ENCODE data around the gene EIF1AX.
A peak's percentile ranks its signal among the peaks of the same experiment; 100 is the strongest.
"Not testable (repeated sequence)": the region's sequence is repeated elsewhere in the genome, so short reads cannot be mapped to it uniquely, and the experiment has no call there.

EIF1AX gene, protein sequence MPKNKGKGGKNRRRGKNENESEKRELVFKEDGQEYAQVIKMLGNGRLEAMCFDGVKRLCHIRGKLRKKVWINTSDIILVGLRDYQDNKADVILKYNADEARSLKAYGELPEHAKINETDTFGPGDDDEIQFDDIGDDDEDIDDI

GRCh38 chrX:20141281-20142220 is at the start of gene EIF1AX:
Gene EIF1AX (minus strand): TSS chrX:20141838. CDS start chrX:20141640, 198 bp downstream.
- DNase-seq (ENCODE audit: low read depth in 2 of 2), result peak; percentile 82 to 99

DNA sequence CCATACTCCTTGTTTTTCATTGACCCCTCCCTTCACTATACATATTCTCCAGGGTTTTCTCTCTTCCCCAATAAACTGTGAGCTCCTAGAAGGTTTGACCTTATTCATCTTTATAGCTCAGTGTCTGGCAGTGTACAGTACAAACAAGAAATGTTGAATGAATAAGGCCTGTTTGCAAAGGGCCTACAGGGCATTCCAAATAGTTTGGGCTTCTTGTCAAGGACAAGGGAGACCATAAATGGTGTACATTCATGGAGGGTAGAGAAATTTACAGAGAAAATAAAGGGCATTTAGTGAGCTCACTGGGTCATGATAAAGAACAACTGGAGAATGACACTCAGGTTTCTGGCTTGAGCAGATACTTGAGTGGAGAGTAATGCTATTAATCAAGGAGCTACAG is 47.5 kb upstream of the EIF1AX start:
- DNase-seq (ENCODE audit: low read depth in 2 of 2), result no peak

GRCh38 chrX:20181598-20182329 is 40.1 kb upstream of the EIF1AX start:
- DNase-seq (ENCODE audit: low read depth in 2 of 2), result no peak

DNA sequence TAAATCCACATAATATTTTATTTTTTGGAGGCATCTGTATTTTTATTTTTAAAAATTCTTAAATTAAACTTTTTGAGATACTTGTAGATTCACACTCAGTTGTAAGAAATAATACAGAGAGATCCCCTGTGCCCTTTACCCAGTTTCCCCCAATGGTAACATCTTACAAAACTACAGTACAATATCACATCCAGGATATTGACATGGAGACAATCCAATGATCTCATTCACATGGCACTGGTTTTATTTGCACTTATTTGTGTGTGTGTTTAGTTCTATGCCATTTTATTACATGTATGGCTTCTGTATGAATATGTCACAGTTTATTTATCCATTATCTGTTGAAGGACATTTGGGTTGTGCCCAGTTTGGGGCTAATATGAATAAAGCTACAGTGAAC is 35.5 kb upstream of the EIF1AX start:
- no peak for DNase-seq (ENCODE audit: low read depth in 2 of 2)

DNA sequence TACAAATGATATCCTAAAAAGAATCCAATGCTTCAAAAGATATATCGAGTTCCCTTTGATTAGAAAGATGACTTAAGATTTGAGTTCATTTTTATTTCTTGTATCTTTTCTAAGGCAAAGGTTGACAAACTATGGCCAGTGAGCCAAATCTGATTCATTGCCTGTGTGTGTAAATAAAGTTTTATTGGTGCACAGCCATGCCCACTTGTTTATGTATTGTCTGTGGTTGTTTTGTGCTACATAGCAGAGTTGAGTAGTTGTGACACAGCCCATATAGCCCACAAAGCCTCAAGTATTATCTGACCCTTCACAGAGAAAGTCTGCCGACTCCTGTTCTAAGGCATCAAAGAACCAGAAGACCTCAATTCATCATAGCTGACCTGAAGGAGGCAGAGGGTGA is 32.2 kb upstream of the EIF1AX start:
- DNase-seq (ENCODE audit: low read depth in 2 of 2), result no peak

GRCh38 chrX:20173313-20173712 is 31.7 kb upstream of the EIF1AX start:
- no peak for DNase-seq (ENCODE audit: low read depth in 2 of 2)

DNA sequence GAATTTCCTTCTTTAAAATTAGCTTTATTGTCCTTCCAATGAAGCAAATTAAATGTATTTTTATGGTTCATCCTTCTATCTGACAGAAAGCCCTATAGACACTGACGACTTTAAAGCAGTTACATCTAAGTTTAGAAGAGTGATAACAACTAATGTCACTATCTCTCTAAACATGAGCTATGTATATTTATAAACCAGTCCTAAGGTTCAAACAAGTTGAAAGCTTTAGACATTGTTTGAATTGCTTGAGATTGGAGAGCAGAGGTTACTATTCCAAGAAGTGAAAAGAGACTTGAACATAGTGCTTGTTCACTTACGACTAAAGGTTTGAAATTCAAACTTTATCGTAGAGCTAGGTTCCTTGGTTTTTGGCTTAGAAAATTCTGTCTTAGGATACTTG is 30.2 kb upstream of the EIF1AX start:
- DNase-seq (ENCODE audit: low read depth in 2 of 2), result no peak

DNA sequence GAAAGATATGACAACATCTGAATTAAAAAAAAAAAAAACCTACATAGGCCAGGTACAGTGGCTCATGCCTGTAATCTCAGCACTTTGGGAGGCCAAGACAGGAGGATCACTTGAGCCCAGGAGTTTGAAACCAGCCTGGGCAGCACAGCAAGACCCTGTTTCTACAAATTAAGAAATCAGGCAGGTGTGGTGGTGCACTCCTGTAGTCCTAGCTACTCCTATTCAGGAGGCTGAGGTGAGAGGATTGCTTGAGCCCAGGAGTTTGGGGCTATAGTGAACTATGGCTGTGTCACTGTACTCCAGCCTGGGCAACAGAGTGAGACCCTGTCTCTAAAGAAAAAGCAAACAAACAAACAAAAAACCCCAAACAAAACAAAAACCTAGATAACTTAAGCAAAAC is 20.9 kb upstream of the EIF1AX start:
- DNase-seq (ENCODE audit: low read depth in 2 of 2), result not testable (repeated sequence)

- DNase-seq (ENCODE audit: low read depth in 2 of 2), result no peak
Observed at GRCh38 chrX:20159797-20160385, 18.3 kb upstream of the EIF1AX start.

DNA sequence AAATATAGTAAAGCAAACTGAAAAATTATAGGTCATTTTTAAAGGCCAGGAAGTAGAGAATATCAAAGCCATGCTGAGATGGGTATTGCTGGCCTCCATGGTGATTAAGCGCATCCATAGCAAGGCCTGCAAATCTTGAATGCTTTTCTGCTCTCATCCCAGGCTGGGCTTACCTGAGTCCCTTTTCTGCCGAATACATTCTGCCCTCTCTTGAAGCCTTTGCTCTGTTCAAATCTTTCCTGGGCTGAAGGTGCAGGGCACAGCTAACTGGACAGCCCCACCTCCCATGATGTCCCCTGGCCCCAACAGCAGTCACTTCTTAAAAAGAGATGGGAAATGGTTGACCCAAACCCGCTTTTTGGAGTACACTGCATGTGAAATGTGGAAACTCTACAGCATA is 10.1 kb upstream of the EIF1AX start:
- no peak for DNase-seq (ENCODE audit: low read depth in 2 of 2)

- DNase-seq (ENCODE audit: low read depth in 2 of 2), result no peak
Observed at GRCh38 chrX:20149326-20149725, 7.7 kb upstream of the EIF1AX start.

GRCh38 chrX:20147561-20147960 is 5.9 kb upstream of the EIF1AX start:
- DNase-seq (ENCODE audit: low read depth in 2 of 2), result no peak

DNA sequence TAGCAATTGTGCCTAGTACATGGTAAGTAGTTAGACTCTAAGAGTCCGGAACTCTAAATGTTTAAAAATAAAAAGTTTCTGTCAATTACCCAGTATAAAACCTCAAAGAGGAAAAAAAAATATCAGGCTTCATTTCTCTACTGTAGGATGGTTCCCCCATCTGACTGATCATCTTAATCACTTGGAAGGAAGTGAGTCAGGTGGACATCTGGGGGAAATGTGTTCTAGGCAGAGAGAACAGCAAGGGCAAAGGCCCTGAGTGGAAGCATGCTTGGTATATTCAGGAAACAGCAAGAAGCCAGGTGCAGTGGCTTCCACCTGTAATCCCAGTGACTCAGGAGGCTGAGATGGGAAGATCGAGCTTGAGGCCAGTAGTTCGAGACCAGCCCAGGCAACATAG is 2.9 kb upstream of the EIF1AX start:
- DNase-seq (ENCODE audit: low read depth in 2 of 2), result no peak

DNA sequence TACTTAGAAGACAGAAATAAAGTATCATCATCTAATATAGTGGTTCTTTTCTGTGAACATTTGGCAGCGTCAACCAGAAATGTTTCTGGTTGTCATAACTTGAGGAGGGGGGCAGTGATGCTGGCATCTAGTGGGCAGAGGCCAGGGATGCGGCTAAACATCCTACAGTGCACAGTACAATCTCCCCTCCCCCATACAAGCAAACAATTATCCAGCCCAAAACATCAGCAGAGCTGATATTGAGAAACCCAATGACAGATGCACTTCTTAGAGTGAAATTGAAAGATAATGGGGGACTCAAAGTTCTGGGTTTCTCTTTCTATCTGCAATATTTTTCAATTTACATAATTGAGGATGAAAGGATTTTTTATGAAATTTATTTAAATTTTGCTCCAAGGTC is 1.9 kb upstream of the EIF1AX start:
- no peak for DNase-seq (ENCODE audit: low read depth in 2 of 2)

DNA sequence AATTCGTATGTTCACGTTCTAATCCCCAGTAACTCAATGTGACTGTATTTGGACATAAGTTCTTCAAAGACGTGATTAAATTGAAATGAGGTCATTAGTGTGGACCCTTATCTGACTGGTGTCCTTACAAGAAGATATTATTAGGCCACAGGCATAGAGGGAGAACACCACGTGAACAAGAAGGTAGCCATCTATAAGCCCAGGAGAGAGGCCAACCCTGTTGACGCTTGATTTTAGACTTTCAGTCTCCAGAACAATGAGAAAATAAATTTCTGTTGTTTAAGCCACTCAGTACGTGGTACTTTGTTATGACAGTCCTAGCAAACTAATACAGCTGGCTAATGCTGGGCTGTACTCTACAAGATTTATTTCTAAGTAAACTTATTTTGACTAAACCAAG is 1.5 kb upstream of the EIF1AX start:
- DNase-seq (ENCODE audit: low read depth in 2 of 2), result no peak

GRCh38 chrX:20140420-20140819 is 1.2 kb downstream of the EIF1AX start:
- no peak for DNase-seq (ENCODE audit: low read depth in 2 of 2)

GRCh38 chrX:20139966-20140365 is 1.7 kb downstream of the EIF1AX start:
- DNase-seq (ENCODE audit: low read depth in 2 of 2), result no peak

DNA sequence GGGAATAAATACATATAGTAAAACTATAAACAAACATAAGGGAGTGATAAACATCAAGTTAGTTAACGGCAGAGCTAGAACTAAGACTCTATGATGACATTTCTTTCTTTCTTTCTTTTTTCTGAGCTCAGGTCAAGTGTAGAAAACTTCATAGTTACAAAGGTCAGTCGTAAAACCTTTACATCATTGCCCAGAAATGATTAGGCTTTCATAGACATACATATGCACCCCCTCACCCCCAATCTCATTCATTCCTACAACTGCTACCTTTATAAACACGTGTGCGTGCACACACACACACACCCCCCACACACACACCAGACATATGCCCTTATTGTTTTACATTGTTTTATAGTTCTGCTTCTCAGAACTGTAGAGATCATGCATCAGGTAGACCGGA is 5.7 kb downstream of the EIF1AX start:
- no peak for DNase-seq (ENCODE audit: low read depth in 2 of 2)

GRCh38 chrX:20132666-20133065 is 9.0 kb downstream of the EIF1AX start:
- no peak for DNase-seq (ENCODE audit: low read depth in 2 of 2)

DNA sequence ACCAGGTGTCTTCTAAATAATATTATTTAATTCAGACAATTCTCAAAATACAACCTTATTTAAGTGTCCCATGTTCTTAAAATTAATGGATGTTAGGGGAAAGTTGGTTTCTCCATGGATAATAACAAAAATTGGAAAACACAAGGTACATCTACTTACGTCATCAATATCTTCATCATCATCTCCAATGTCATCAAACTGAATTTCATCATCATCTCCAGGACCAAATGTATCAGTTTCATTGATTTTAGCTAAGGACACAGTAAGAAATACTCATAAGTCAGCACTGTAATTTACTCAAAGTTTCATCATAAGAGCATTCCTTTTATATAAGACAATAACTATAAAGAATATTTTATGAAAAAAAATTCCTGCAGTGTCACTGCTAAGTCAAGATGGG is 11.3 kb downstream of the EIF1AX start:
- no peak for DNase-seq (ENCODE audit: low read depth in 2 of 2)

GRCh38 chrX:20129547-20129946 is 12.1 kb downstream of the EIF1AX start:
- DNase-seq (ENCODE audit: low read depth in 2 of 2), result no peak

DNA sequence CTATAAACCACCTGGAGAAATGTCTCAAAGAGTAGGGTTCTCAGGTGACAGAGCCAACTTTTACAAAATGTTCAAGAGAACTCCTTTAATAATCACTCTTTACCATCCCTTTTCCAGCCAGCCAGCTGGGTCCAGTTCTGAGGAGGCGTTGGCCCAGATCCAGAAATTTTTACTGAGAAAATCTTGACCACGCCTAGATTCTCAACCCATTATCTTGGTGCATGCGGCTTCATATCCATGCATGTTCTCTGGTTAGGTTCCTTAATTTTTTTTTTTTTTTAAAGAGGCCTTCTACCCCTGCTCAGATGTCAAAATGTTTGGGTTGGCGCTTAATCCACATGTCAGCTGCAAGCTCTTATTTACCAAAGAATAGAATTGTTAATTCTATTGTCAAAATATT is 13.0 kb downstream of the EIF1AX start:
- no peak for DNase-seq (ENCODE audit: low read depth in 2 of 2)
